Subcutaneous abdominal adipose tissue (tissue), 5 donors: ENCODE measurements around the gene SON.

ENCODE experiments used
- H3K27ac ChIP-seq: one replicate; pipeline ENCODE4 v1.7.0; 2013; ENCODE audit warnings: low read depth, mild to moderate bottlenecking, inconsistent platforms, low read length, moderate library complexity
- H3K27me3 ChIP-seq, 5 donors: one replicate each; pipeline ENCODE4 v1.7.0; 2013; ENCODE audit warnings: low read length in 5 of 5, inconsistent platforms in 1 of 5; ENCODE audit not compliant: control insufficient read depth in 5 of 5, insufficient read depth in 4 of 5
- H3K36me3 ChIP-seq, 5 donors: one replicate each; pipeline ENCODE4 v1.7.0; 2013; ENCODE audit warnings: low read length in 5 of 5; ENCODE audit not compliant: control insufficient read depth in 5 of 5, insufficient read depth in 5 of 5
- H3K4me1 ChIP-seq, 5 donors: one replicate each; pipeline ENCODE4 v1.7.0; 2013; ENCODE audit warnings: low read length in 5 of 5, mild to moderate bottlenecking in 3 of 5, moderate library complexity in 1 of 5; ENCODE audit not compliant: control insufficient read depth in 5 of 5, insufficient read depth in 5 of 5
- H3K4me3 ChIP-seq, 5 donors: one replicate each; pipeline ENCODE4 v1.7.0; 2013; ENCODE audit warnings: low read length in 5 of 5, low read depth in 1 of 5
- H3K9ac ChIP-seq, 5 donors: one replicate each; pipeline ENCODE4 v1.7.0; 2013; ENCODE audit warnings: low read length in 5 of 5, mild to moderate bottlenecking in 4 of 5, moderate library complexity in 3 of 5
- H3K9me3 ChIP-seq, 5 donors: one replicate each; pipeline ENCODE4 v1.7.0; 2013; ENCODE audit warnings: low read length in 5 of 5; ENCODE audit not compliant: control insufficient read depth in 5 of 5
- donor health status: healthy.
- donor health status: healthy.
- donor health status: healthy.
- donor health status: healthy.
- donor health status: healthy.

The SON gene

GRCh38 chr21:33543505-33544129, 779 bp downstream of the SON start:
- H3K27me3 ChIP-seq, result no peaks in the 10 kb centered on the region
- peaks cover 5 to 39% (median 34%) of the 10 kb centered on the region in 5 donors for H3K4me1 ChIP-seq
- peaks cover 0 to 24% (median 10%) of the 10 kb centered on the region in 5 donors for H3K36me3 ChIP-seq
- H3K4me3 ChIP-seq, result peak overlapping the region; percentile 86 to 98 (median 94)
- peak overlapping the region; percentile 97 to 100 (median 99) for H3K9ac ChIP-seq
- no peaks in the 10 kb centered on the region for H3K9me3 ChIP-seq
- peak overlapping the region; percentile 100 for H3K27ac ChIP-seq

- H3K4me1 ChIP-seq, result peaks cover 5 to 39% (median 34%) of the 10 kb centered on the region in 5 donors
- H3K4me3 ChIP-seq, result peak overlapping the region; percentile 86 to 98 (median 94)
- H3K9me3 ChIP-seq, result no peaks in the 10 kb centered on the region
- peaks cover 4 to 31% (median 12%) of the 10 kb centered on the region in 5 donors for H3K36me3 ChIP-seq
- peak overlapping the region; percentile 97 to 100 (median 99) for H3K9ac ChIP-seq
- peak overlapping the region; percentile 100 for H3K27ac ChIP-seq
- H3K27me3 ChIP-seq, result no peaks in the 10 kb centered on the region
Measured at GRCh38 chr21:33544451-33545195, 1.8 kb downstream of the SON start.

GRCh38 chr21:33546086-33546485, 3.2 kb downstream of the SON start:
- peaks cover 8 to 45% (median 27%) of the 10 kb centered on the region in 5 donors for H3K36me3 ChIP-seq
- peak overlapping the region in 1 of 5 donors; percentile 98 for H3K9ac ChIP-seq
- no peaks in the 10 kb centered on the region for H3K27me3 ChIP-seq
- peak overlapping the region; percentile 100 for H3K27ac ChIP-seq
- peak overlapping the region in 1 of 5 donors; percentile 37 for H3K4me3 ChIP-seq
- H3K9me3 ChIP-seq, result no peaks in the 10 kb centered on the region
- peaks cover 5 to 33% (median 26%) of the 10 kb centered on the region in 5 donors for H3K4me1 ChIP-seq

GRCh38 chr21:33549848-33550771, 7.3 kb downstream of the SON start:
- peaks cover 25 to 83% (median 60%) of the 10 kb centered on the region in 5 donors for H3K36me3 ChIP-seq
- no peak overlapping the region for H3K4me3 ChIP-seq
- H3K27ac ChIP-seq, result no peak overlapping the region
- peaks cover 0 to 19% (median 14%) of the 10 kb centered on the region in 5 donors for H3K4me1 ChIP-seq
- no peaks in the 10 kb centered on the region for H3K9me3 ChIP-seq
- H3K27me3 ChIP-seq, result no peaks in the 10 kb centered on the region
- H3K9ac ChIP-seq, result no peak overlapping the region

- Histone ChIP-seq H3K36me3 (peaks cover 26 to 84% (median 63%) of the 10 kb centered on the region in 5 donors), H3K4me3 (no peak overlapping the region), H3K27me3 (no peaks in the 10 kb centered on the region), H3K9ac (no peak overlapping the region), H3K27ac (no peak overlapping the region), H3K4me1 (peaks cover 0 to 15% (median 14%) of the 10 kb centered on the region in 5 donors), H3K9me3 (no peaks in the 10 kb centered on the region)
Measured at GRCh38 chr21:33550772-33551660, 8.2 kb downstream of the SON start.

- no peak overlapping the region for H3K9ac ChIP-seq
- H3K27ac ChIP-seq, result no peak overlapping the region
- peaks cover 0 to 15% (median 13%) of the 10 kb centered on the region in 5 donors for H3K4me1 ChIP-seq
- no peaks in the 10 kb centered on the region for H3K9me3 ChIP-seq
- no peaks in the 10 kb centered on the region for H3K27me3 ChIP-seq
- H3K36me3 ChIP-seq, result peaks cover 28 to 80% (median 64%) of the 10 kb centered on the region in 5 donors
- H3K4me3 ChIP-seq, result no peak overlapping the region
Measured at GRCh38 chr21:33551664-33552063, 8.8 kb downstream of the SON start.

GRCh38 chr21:33552093-33552998, 9.5 kb downstream of the SON start:
- no peak overlapping the region for H3K4me3 ChIP-seq
- H3K9ac ChIP-seq, result no peak overlapping the region
- H3K27ac ChIP-seq, result no peak overlapping the region
- no peaks in the 10 kb centered on the region for H3K27me3 ChIP-seq
- no peaks in the 10 kb centered on the region for H3K9me3 ChIP-seq
- H3K4me1 ChIP-seq, result peaks cover 0 to 15% (median 13%) of the 10 kb centered on the region in 5 donors
- H3K36me3 ChIP-seq, result peaks cover 28 to 78% (median 67%) of the 10 kb centered on the region in 5 donors

GRCh38 chr21:33552999-33553598, 10.3 kb downstream of the SON start:
- H3K27me3 ChIP-seq, result no peaks in the 10 kb centered on the region
- no peaks in the 10 kb centered on the region for H3K9me3 ChIP-seq
- H3K9ac ChIP-seq, result no peak overlapping the region
- H3K27ac ChIP-seq, result no peak overlapping the region
- H3K4me1 ChIP-seq, result peaks cover 0 to 15% (median 13%) of the 10 kb centered on the region in 5 donors
- peaks cover 32 to 80% (median 73%) of the 10 kb centered on the region in 5 donors for H3K36me3 ChIP-seq
- no peak overlapping the region for H3K4me3 ChIP-seq
